IMR-90 (cell line): ENCODE results near the gene MGAT1. TPM values are rescaled to one million over a fixed set of nuclear protein-coding genes. Genes with fewer than 3 reads are reported as not detected.

Source experiments
- ATAC-seq: fragments of 200-7000 bp; cut with Tn5 transposase; 2 replicates; pipeline ENCODE4 v1.9.1; 2020; ENCODE audit warnings: low read depth, mild to moderate bottlenecking, moderate library complexity
- BruUV-seq: library from RNA; stranded (reverse); fragments of 400-500 nt; replicated peaks from 2 replicates; lab custom pipeline; 2021; lab: Mats Ljungman, UMichigan
- CTCF ChIA-PET: fragments of 300-600 bp; formaldehyde crosslinking; extraction: SDS; loops from one replicate; lab custom pipeline; 2021; ENCODE audit warnings: antibody characterized with exemption; lab: Yijun Ruan, JAX
- POLR2A ChIA-PET: fragments of 300-600 bp; sonication (Branson Sonifier 250); formaldehyde crosslinking; loops from one replicate; lab custom pipeline; 2022; ENCODE audit warnings: antibody characterized with exemption; ENCODE audit not compliant: unreplicated experiment; lab: Charles Lee
- DNase-seq: peaks from one replicate; pipeline ENCODE4 v3.0.0; 2013
- H2AFZ ChIP-seq: replicated peaks from 2 replicates; pipeline ENCODE3; 2013; ENCODE audit warnings: low read length, mild to moderate bottlenecking; ENCODE audit not compliant: poor library complexity
- H2AK5ac ChIP-seq: 2 replicates; pipeline ENCODE4 v1.6.1; 2013; ENCODE audit warnings: low read depth, low read length, inconsistent platforms
- H2AK9ac ChIP-seq: replicated peaks from 2 replicates; pipeline ENCODE3; 2013; ENCODE audit warnings: mild to moderate bottlenecking, low read depth, low read length, moderate library complexity; ENCODE audit not compliant: poor library complexity
- H2BK120ac ChIP-seq: 2 replicates; pipeline ENCODE4 v1.6.1; 2013; ENCODE audit warnings: low read depth, low read length, inconsistent platforms
- H2BK15ac ChIP-seq: 3 replicates; pipeline ENCODE4 v1.6.1; 2013; ENCODE audit warnings: low read depth, low read length, inconsistent platforms
- H2BK20ac ChIP-seq: 2 replicates; pipeline ENCODE4 v1.6.1; 2013; ENCODE audit warnings: low read depth, mild to moderate bottlenecking, inconsistent platforms, low read length, moderate library complexity
- H2BK5ac ChIP-seq: 2 replicates; pipeline ENCODE4 v1.6.1; 2013; ENCODE audit warnings: mild to moderate bottlenecking, low read depth, low read length, inconsistent platforms; ENCODE audit not compliant: poor library complexity, severe bottlenecking
- H3K14ac ChIP-seq: replicated peaks from 2 replicates; pipeline ENCODE4 v1.6.1; 2013; ENCODE audit warnings: low read depth, low read length, inconsistent platforms
- H3K18ac ChIP-seq: 2 replicates; pipeline ENCODE4 v1.6.1; 2013; ENCODE audit warnings: low read depth, low read length, control low read depth
- H3K23ac ChIP-seq: 2 replicates; pipeline ENCODE4 v1.6.1; 2013; ENCODE audit warnings: low read depth, low read length, inconsistent platforms
- H3K27ac ChIP-seq: 2 replicates; pipeline ENCODE4 v1.5.1; 2013; ENCODE audit warnings: mild to moderate bottlenecking, control low read depth, low read length; ENCODE audit not compliant: insufficient read depth
- H3K27me3 ChIP-seq: 2 replicates; pipeline ENCODE4 v1.6.1; 2013; ENCODE audit warnings: low read length; ENCODE audit not compliant: control insufficient read depth, insufficient read depth
- H3K36me3 ChIP-seq: 2 replicates; pipeline ENCODE4 v1.6.1; 2013; ENCODE audit warnings: low read length, mixed read lengths; ENCODE audit not compliant: control insufficient read depth, insufficient read depth
- H3K4ac ChIP-seq: 2 replicates; pipeline ENCODE4 v1.6.1; 2013; ENCODE audit warnings: low read depth, low read length, inconsistent platforms
- H3K4me1 ChIP-seq: 2 replicates; pipeline ENCODE4 v1.6.1; 2013; ENCODE audit warnings: low read length, mixed read lengths; ENCODE audit not compliant: control insufficient read depth, insufficient read depth
- H3K4me2 ChIP-seq: 2 replicates; pipeline ENCODE4 v1.6.1; 2013; ENCODE audit warnings: low read depth, mild to moderate bottlenecking, control low read depth, low read length, moderate library complexity
- H3K4me3 ChIP-seq: 2 replicates; pipeline ENCODE4 v1.5.1; 2013; ENCODE audit warnings: low read depth, mild to moderate bottlenecking, control low read depth, low read length, moderate library complexity; ENCODE audit not compliant: insufficient read depth
- H3K56ac ChIP-seq: 2 replicates; pipeline ENCODE4 v1.6.1; 2013; ENCODE audit warnings: low read length, inconsistent platforms; ENCODE audit not compliant: insufficient read depth; ENCODE audit errors: extremely low read depth
- H3K79me1 ChIP-seq, 2 experiments: 2 replicates each; pipeline ENCODE4 v1.6.1; 2013; ENCODE audit warnings: low read length in 2 of 2, inconsistent platforms in 1 of 2, low read depth in 1 of 2
- H3K9ac ChIP-seq: 2 replicates; pipeline ENCODE4 v1.6.1; 2013; ENCODE audit warnings: low read depth, low read length, control low read depth
- H3K9me1 ChIP-seq: 2 replicates; pipeline ENCODE4 v1.6.1; 2013; ENCODE audit warnings: low read length, inconsistent platforms; ENCODE audit not compliant: insufficient read depth
- H3K9me3 ChIP-seq: 2 replicates; pipeline ENCODE4 v1.6.1; 2013; ENCODE audit warnings: low read length; ENCODE audit not compliant: control insufficient read depth, insufficient read depth
- H4K20me1 ChIP-seq: 2 replicates; pipeline ENCODE4 v1.6.1; 2013; ENCODE audit warnings: low read length, inconsistent platforms; ENCODE audit not compliant: insufficient read depth
- H4K5ac ChIP-seq: 2 replicates; pipeline ENCODE4 v1.6.1; 2013; ENCODE audit warnings: mild to moderate bottlenecking, low read depth, low read length, control low read depth
- H4K8ac ChIP-seq, 2 experiments: 2 replicates each; pipeline ENCODE4 v1.6.1; 2013; ENCODE audit warnings: low read depth in 2 of 2, low read length in 2 of 2, control low read depth in 1 of 2, inconsistent platforms in 1 of 2
- H4K91ac ChIP-seq: 2 replicates; pipeline ENCODE4 v1.6.1; 2013; ENCODE audit warnings: low read depth, low read length, inconsistent platforms; ENCODE audit not compliant: insufficient read depth
- CEBPB ChIP-seq: IDR thresholded peaks from 2 replicates; pipeline ENCODE4 v1.6.1; 2012; ENCODE audit warnings: low read depth, low read length, improper control_type of control experiment
- FOS ChIP-seq: fragments of 150-350 bp; IDR thresholded peaks from 2 replicates; pipeline ENCODE4 v1.6.1; 2016; ENCODE audit warnings: low read depth, low read length
- MAFK ChIP-seq: IDR thresholded peaks from 2 replicates; pipeline ENCODE4 v1.6.1; 2012; ENCODE audit warnings: low read depth, low read length, improper control_type of control experiment
- MAZ ChIP-seq: IDR thresholded peaks from 2 replicates; pipeline ENCODE4 v1.6.1; 2012; ENCODE audit warnings: low read depth, mild to moderate bottlenecking, low read length, improper control_type of control experiment, moderate library complexity, borderline replicate concordance
- NFE2L2 ChIP-seq: fragments of 150-350 bp; IDR thresholded peaks from 2 replicates; pipeline ENCODE4 v1.6.1; 2016; ENCODE audit warnings: low read depth, mild to moderate bottlenecking, low read length
- POLR2A ChIP-seq: IDR thresholded peaks from 2 replicates; pipeline ENCODE4 v1.6.1; 2012; ENCODE audit warnings: mild to moderate bottlenecking, low read depth, low read length
- RAD21 ChIP-seq: IDR thresholded peaks from 2 replicates; pipeline ENCODE4 v1.6.1; 2012; ENCODE audit warnings: low read length, improper control_type of control experiment
- RCOR1 ChIP-seq: IDR thresholded peaks from 2 replicates; pipeline ENCODE4 v1.6.1; 2012; ENCODE audit warnings: mild to moderate bottlenecking, low read length, improper control_type of control experiment; ENCODE audit not compliant: insufficient replicate concordance
- RFX5 ChIP-seq: IDR thresholded peaks from 2 replicates; pipeline ENCODE4 v1.8.0; 2012; ENCODE audit warnings: low read depth, mild to moderate bottlenecking, low read length, moderate library complexity
- WGBS, 2 experiments: methylation state at CpG; one replicate each; pipeline versions ENCODE4 v1.1.5 to v1.1.7; 2013; ENCODE audit warnings: missing lambda C conversion rate in 2 of 2; ENCODE audit not compliant: insufficient read length in 1 of 2; ENCODE audit errors: extremely low coverage in 2 of 2; 5-methylcytosine and 5-hydroxymethylcytosine counted together
- dilution Hi-C: fragments of 300-500 bp; cut with HindIII; formaldehyde crosslinking; loops from one replicate; pipeline ENCODE4 v1.14.3; 2018; ENCODE audit warnings: low sequenced_read_pairs; ENCODE audit not compliant: unreplicated experiment
- in situ Hi-C: fragments of 300-500 bp; cut with MboI; formaldehyde crosslinking; loops from 3 replicates; pipeline ENCODE4 v1.14.3; 2019; ENCODE audit warnings: low sequenced_read_pairs, inconsistent platforms, mixed read lengths
- intact Hi-C: fragments of 100-400 bp; cut with micrococcal nuclease; formaldehyde crosslinking; loops from 2 replicates; pipeline ENCODE4 v1.10.0; 2022
- polyA plus RNA-seq, 3 experiments: library from polyadenylated mRNA; depleted of rRNA; stranded (reverse); fragments of >200 nt; gene quantifications; 2 replicates each; pipeline ENCODE4 v1.2.3, GENCODE V29; 2012; ENCODE audit warnings: low replicate concordance in 1 of 3
- total RNA-seq: library from RNA; depleted of rRNA; stranded (reverse); fragments of >200 nt; gene quantifications from 2 replicates; pipeline ENCODE4 v1.2.3, GENCODE V29; 2012
- TF ChIP-seq, protein P1 (sequence below): fragments of 150-350 bp; IDR thresholded peaks from 2 replicates; pipeline ENCODE4 v1.6.1; 2016; ENCODE audit warnings: low read depth, mild to moderate bottlenecking, low read length, moderate library complexity, borderline replicate concordance
- TF ChIP-seq, protein P2 (sequence below): fragments of 150-350 bp; IDR thresholded peaks from 2 replicates; pipeline ENCODE4 v1.6.1; 2017; ENCODE audit warnings: mild to moderate bottlenecking, antibody characterized with exemption, low read length, low read depth
- TF ChIP-seq, protein P3 (sequence below): conservative IDR thresholded peaks from 2 replicates; pipeline ENCODE4 v1.5.1; 2012; ENCODE audit warnings: mild to moderate bottlenecking, low read depth, low read length, improper control_type of control experiment

Gene MGAT1
- total and polyA plus RNA-seq, 2 of the 4 experiments (the other 2 are of a cell fraction), result 56.3 to 141 TPM

DNA sequence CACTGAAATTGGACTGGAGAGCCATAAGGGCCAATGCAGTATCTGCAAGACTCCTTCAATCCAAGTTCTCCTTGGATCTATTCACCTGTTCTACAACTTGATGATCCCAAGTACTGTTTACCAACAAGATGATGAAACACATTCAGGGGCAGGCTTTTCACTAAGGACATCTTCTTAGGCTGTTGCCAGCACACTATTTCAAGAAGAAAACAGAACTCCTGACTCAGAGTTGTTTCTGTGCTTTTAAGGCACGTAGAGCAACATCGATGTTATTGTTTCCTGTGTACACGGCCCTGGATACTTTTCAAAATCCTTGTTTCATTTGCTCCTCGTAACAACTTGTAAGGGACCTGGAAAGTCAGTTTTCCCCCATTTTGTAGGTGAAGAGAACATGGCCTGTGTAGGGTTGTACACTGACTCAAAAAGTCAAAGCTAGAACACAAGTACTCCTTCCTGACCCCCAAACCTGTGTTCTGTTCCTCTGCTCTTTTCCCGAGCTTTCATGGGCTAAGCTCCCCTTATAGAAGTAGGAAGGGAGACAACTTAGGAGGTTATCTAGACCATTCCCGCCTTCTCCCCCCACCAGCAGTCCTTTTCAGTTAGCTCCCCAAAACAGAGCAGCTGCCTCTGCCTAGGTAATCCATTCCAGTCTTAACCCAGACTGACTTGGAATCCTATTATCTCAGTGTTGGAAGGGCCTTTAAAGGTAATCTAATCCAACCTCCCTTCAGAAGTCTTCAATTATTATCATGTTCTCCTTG is 5.2 kb upstream of the MGAT1 start (continued):
- no peak for TF ChIP-seq MAFK
- TF ChIP-seq RFX5, result no peak

DNA sequence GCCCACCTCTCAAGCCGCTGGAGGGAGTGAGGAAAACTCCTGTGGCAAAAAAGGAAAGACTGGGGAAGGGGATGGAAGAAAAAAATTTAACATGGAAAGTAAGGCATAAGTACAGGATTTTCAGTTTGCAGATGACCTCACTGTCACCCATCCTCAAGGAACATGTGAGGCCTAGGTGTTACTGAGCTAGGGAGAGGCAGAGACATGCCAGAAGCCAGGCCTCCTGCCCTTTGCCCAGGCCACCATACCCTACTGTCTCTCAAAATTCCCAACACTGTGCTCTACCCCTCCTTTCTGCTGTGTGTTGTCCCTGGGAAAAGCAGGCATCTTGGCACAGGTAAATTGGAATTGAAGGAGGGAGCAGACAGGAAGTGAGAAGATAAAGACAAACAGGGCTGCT is 4.4 kb upstream of the MGAT1 start:
- ChIA-PET CTCF (no interaction called here), POLR2A (interaction anchor here (0.5 kb wide), 1 partner anchor 25 kb away, joined by 3 read pairs; no protein-coding TSS in a partner anchor)
- dilution Hi-C loops, result no loop called here
- no peak overlapping the region for H3K14ac ChIP-seq
- no peak overlapping the region for H3K18ac ChIP-seq
- no peak overlapping the region for H2BK15ac ChIP-seq
- no peak overlapping the region for H2AK9ac ChIP-seq
- no peak overlapping the region for H2AFZ ChIP-seq
- peak overlapping the region; percentile 30; the same call in 1 of the 2 replicates for H3K4me2 ChIP-seq
- no CpG with 5 or more reads among the region's 1 CpG for WGBS, 2 experiments
- no peak overlapping the region for H3K27ac ChIP-seq
- H2AK5ac ChIP-seq, result no peak overlapping the region
- H3K9ac ChIP-seq, result no peak overlapping the region
- peaks cover 39 to 57% of the 10 kb centered on the region in 2 experiments for H3K79me1 ChIP-seq
- no peaks in the 10 kb centered on the region for H3K27me3 ChIP-seq
- H2BK120ac ChIP-seq, result no peak overlapping the region
- H4K5ac ChIP-seq, result no peak overlapping the region
- H4K8ac ChIP-seq, result no peak overlapping the region
- peaks cover under 1% of the 10 kb centered on the region for H4K20me1 ChIP-seq
- H3K56ac ChIP-seq, result no peak overlapping the region
- H2BK5ac ChIP-seq, result no peak overlapping the region
- H4K91ac ChIP-seq, result peak overlapping the region; percentile 38; the same call in 1 of the 2 replicates
- no peak overlapping the region for H3K23ac ChIP-seq
- H3K9me1 ChIP-seq, result peaks cover 17% of the 10 kb centered on the region
- 0 out of 2 replicates have a peak overlapping the region, but pooled peaks have one; percentile 13 for H3K4ac ChIP-seq
- no peak overlapping the region for H2BK20ac ChIP-seq
- no peaks in the 10 kb centered on the region for H3K9me3 ChIP-seq
- intact Hi-C loops, result no loop called here
- in situ Hi-C loops, result loop anchor here (10.0 kb wide), 2 partner anchors 378 to 448 kb away; no protein-coding TSS in a partner anchor
- H3K4me1 ChIP-seq, result peaks cover 14% of the 10 kb centered on the region
- H3K36me3 ChIP-seq, result peaks cover 7% of the 10 kb centered on the region; the same call in 1 of the 2 replicates
- DNase-seq (no peak), ATAC-seq (no peak)
- BruUV-seq, result no TSS peak
- no peak overlapping the region for H3K4me3 ChIP-seq
- no peak for TF ChIP-seq NFE2L2
- no peak for TF ChIP-seq FOS
- no peak for TF ChIP-seq RAD21
- TF ChIP-seq RFX5, result no peak
- no peak for TF ChIP-seq POLR2A
- TF ChIP-seq, protein P1, sequence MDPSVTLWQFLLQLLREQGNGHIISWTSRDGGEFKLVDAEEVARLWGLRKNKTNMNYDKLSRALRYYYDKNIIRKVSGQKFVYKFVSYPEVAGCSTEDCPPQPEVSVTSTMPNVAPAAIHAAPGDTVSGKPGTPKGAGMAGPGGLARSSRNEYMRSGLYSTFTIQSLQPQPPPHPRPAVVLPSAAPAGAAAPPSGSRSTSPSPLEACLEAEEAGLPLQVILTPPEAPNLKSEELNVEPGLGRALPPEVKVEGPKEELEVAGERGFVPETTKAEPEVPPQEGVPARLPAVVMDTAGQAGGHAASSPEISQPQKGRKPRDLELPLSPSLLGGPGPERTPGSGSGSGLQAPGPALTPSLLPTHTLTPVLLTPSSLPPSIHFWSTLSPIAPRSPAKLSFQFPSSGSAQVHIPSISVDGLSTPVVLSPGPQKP, result no peak
- TF ChIP-seq, protein P2, sequence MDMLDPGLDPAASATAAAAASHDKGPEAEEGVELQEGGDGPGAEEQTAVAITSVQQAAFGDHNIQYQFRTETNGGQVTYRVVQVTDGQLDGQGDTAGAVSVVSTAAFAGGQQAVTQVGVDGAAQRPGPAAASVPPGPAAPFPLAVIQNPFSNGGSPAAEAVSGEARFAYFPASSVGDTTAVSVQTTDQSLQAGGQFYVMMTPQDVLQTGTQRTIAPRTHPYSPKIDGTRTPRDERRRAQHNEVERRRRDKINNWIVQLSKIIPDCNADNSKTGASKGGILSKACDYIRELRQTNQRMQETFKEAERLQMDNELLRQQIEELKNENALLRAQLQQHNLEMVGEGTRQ, result no peak
- no peak for TF ChIP-seq CEBPB
- no peak for TF ChIP-seq MAFK
- TF ChIP-seq RCOR1, result no peak
- TF ChIP-seq, protein P3, sequence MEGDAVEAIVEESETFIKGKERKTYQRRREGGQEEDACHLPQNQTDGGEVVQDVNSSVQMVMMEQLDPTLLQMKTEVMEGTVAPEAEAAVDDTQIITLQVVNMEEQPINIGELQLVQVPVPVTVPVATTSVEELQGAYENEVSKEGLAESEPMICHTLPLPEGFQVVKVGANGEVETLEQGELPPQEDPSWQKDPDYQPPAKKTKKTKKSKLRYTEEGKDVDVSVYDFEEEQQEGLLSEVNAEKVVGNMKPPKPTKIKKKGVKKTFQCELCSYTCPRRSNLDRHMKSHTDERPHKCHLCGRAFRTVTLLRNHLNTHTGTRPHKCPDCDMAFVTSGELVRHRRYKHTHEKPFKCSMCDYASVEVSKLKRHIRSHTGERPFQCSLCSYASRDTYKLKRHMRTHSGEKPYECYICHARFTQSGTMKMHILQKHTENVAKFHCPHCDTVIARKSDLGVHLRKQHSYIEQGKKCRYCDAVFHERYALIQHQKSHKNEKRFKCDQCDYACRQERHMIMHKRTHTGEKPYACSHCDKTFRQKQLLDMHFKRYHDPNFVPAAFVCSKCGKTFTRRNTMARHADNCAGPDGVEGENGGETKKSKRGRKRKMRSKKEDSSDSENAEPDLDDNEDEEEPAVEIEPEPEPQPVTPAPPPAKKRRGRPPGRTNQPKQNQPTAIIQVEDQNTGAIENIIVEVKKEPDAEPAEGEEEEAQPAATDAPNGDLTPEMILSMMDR, result no peak
- TF ChIP-seq MAZ, result no peak
